Epithelial cell of esophagus (primary cell): ENCODE measurements around the gene CAMK1G.

Source experiments
- DNase-seq: peaks from one replicate; pipeline ENCODE4 v3.0.0; 2010; ENCODE audit warnings: low read depth
- H3K4me3 ChIP-seq: 2 replicates; pipeline ENCODE4 v1.5.1; 2011; ENCODE audit warnings: mild to moderate bottlenecking, low read length, control low read depth
- TF ChIP-seq, protein P1 (sequence below): IDR thresholded peaks from 2 replicates; pipeline ENCODE4 v1.5.1; 2011; ENCODE audit warnings: low read depth, mild to moderate bottlenecking, low read length, control low read depth, inconsistent platforms; ENCODE audit not compliant: insufficient read depth; ENCODE audit errors: missing control alignments

Gene CAMK1G

GRCh38 chr1:209544098-209544497 is 39.4 kb upstream of the CAMK1G start:
- no peak for DNase-seq
- H3K4me3 ChIP-seq = no peak overlapping the region
- TF ChIP-seq, protein P1, sequence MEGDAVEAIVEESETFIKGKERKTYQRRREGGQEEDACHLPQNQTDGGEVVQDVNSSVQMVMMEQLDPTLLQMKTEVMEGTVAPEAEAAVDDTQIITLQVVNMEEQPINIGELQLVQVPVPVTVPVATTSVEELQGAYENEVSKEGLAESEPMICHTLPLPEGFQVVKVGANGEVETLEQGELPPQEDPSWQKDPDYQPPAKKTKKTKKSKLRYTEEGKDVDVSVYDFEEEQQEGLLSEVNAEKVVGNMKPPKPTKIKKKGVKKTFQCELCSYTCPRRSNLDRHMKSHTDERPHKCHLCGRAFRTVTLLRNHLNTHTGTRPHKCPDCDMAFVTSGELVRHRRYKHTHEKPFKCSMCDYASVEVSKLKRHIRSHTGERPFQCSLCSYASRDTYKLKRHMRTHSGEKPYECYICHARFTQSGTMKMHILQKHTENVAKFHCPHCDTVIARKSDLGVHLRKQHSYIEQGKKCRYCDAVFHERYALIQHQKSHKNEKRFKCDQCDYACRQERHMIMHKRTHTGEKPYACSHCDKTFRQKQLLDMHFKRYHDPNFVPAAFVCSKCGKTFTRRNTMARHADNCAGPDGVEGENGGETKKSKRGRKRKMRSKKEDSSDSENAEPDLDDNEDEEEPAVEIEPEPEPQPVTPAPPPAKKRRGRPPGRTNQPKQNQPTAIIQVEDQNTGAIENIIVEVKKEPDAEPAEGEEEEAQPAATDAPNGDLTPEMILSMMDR = no peak

DNA sequence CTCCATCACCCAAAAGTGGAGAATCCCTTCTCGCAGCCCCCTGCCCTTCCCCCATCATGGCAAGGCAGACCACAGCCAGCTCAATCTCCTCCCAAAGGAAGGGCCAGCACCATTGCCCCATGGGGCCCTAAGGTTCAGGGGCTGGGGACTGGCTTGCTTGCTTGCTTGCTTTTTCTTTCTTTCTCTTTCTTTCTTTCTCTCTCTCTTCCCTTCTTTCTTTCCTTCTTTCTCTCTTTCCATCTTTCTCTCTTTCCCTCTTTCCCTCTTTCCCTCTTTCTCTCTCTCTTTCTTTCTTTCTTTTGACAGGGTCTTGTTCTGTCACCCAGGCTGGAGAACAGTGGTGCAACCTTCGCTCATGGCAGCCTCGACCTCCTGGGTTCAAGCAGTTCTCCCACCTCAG is 38.1 kb upstream of the CAMK1G start:
- H3K4me3 ChIP-seq = no peak overlapping the region
- TF ChIP-seq, protein P1 = no peak
- DNase-seq = no peak

DNA sequence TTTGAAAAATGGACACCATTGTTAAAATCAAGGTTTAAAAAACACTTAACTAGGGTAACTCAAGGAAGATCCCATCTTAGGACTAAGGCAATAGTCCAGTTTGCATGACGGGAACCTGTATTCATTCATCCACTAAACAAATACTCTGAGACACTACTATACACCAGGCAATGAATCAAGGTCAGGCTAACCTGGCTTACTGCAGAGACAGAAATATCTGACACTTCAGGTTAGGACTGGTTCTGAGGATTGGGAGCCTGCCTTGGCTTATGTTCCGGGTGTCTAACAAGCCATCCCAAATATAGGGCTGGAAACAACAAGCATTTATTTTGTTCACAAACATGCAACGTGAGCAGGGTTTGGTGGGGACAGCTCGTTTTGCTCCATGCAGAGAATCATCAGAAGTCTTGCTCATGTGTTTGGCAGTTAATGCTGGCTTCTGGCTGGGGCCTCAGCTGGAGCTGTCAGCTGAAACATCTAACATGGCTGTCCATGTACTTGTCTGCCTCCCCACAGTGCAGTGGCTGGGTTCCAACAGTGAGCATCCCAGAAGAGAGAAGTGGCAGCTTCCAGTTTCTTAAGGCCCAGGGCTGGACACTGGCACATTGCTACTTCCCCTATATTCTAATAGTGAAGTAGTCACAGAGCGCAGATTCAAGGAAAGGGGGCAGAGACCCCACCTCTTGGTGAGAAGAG is 37.0 kb upstream of the CAMK1G start:
- peak; percentile 57 for DNase-seq
- no peak overlapping the region for H3K4me3 ChIP-seq
- TF ChIP-seq, protein P1 = no peak

- no peak for DNase-seq
- H3K4me3 ChIP-seq = no peak overlapping the region
- TF ChIP-seq, protein P1 = no peak
These were observed 35.9 kb upstream of the CAMK1G start for GRCh38 chr1:209547626-209548025.

DNA sequence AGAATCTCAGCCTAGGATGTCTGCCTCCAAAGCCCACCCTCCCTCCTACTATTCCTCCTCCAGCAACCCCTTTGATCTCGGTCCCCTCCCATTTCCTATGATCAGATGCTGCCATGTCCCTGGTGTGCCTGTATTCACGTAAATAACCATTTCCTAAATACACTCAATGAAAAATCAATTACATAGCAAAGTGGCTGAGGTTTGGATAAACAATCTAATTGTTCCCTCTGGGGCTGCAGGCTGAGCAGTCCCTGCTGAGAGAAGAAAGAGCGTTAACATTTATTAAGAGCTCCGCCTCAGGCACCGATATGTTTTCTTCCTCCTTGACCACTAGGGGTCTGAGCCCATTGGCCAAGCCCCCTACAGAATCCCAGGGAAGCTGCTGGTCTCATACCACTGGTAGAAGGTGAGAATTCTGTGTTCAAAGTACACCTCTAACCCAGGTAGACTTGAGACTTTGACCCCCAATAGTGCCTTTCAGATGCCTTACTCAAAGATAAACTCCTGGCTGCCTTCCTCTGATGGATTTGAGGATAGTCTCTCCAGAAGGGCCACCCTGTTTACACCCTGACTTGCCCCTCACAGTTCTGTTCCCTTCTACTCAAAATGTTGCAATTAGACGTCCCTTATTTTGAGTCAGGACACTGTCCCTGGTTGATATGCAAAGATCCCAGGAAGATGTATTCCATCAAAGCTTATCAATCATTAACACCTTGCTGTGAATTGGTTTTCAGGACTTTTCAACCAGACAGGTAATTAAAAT is 33.9 kb upstream of the CAMK1G start:
- no peak overlapping the region for H3K4me3 ChIP-seq
- TF ChIP-seq, protein P1 = no peak
- DNase-seq = no peak

- TF ChIP-seq, protein P1 = no peak
These were observed 33.0 kb upstream of the CAMK1G start for GRCh38 chr1:209550519-209550918.

More at GRCh38 chr1:209550519-209550918, 33.0 kb upstream of the CAMK1G start:
- peak; percentile 64 for DNase-seq
- no peak overlapping the region for H3K4me3 ChIP-seq
